ENCODE data around the gene IGFBP3.

The IGFBP3 gene

DNA sequence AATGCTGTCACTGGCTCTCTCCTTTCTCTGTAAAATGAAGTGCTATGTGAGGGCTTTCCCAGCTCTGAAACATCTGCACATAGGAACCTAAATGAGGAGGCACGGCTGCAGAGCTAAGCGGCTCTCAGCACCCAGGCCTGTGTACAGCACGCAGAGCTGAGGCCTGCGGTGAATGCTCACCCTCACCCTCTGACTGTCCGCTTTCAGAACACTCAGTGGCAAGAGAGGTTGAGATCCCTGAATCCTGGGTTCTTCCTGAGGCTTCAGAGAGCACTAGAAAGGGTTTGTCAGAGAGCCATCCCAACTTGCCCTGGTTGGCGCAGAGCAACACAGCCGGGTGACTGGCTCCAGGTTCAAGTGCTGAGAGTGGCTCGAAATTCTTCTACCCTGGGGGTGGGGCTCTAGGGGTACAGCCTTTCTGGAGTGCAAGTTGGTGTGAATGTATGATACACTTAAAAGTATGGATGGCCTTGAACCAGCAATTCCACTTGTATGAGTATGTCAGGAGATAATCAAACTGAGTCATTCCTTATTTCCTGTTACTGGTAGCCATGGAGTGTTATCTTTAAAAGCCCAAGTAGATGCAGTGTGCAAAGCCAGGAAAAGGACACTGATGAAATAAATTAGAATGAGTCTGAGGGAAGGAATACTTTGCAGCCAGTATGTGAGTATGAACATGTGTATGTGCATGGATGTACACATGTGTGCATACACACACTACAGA is 46.5 kb downstream of the IGFBP3 start:
- no peaks in the 10 kb centered on the region for H3K27me3 ChIP-seq
- TF ChIP-seq CTCF (IDR thresholded peaks at IDR 0.05; ENCODE audit: low read depth, low read length) = no peak
- no peaks in the 10 kb centered on the region for H3K4me1 ChIP-seq
- no peaks in the 10 kb centered on the region for H3K36me3 ChIP-seq
- no peaks in the 10 kb centered on the region for H3K9me3 ChIP-seq
- H3K4me3 ChIP-seq (ENCODE audit: low read depth, low read length) = no peak overlapping the region
- DNase-seq = no peak

- DNase-seq = no peak
- no peaks in the 10 kb centered on the region for H3K27me3 ChIP-seq
- no peak for TF ChIP-seq CTCF (IDR thresholded peaks at IDR 0.05; ENCODE audit: low read depth, low read length)
- H3K4me3 ChIP-seq (ENCODE audit: low read depth, low read length) = no peak overlapping the region
- no peaks in the 10 kb centered on the region for H3K9me3 ChIP-seq
- no peaks in the 10 kb centered on the region for H3K36me3 ChIP-seq
- no peaks in the 10 kb centered on the region for H3K4me1 ChIP-seq
These were observed 47.7 kb downstream of the IGFBP3 start for GRCh38 chr7:45873355-45873754.

- DNase-seq = no peak
- no peaks in the 10 kb centered on the region for H3K36me3 ChIP-seq
- no peaks in the 10 kb centered on the region for H3K4me1 ChIP-seq
- H3K9me3 ChIP-seq = no peaks in the 10 kb centered on the region
- no peak within 1 kb of the TSS for H3K4me3 ChIP-seq (ENCODE audit: low read depth, low read length)
- H3K27me3 ChIP-seq = no peaks in the 10 kb centered on the region
- TF ChIP-seq CTCF (IDR thresholded peaks at IDR 0.05; ENCODE audit: low read depth, low read length) = no peak
These were observed 48.1 kb downstream of the IGFBP3 start, which contains the start of gene CCDC201 for GRCh38 chr7:45873035-45873354. CCDC201 (minus strand) TSS chr7:45873082; CDS start chr7:45873007, 75 bp downstream.

GRCh38 chr7:45872116-45873034 is 48.7 kb downstream of the IGFBP3 start:
- Histone ChIP-seq H3K36me3 (no peaks in the 10 kb centered on the region), H3K4me1 (no peaks in the 10 kb centered on the region), H3K9me3 (no peaks in the 10 kb centered on the region), H3K4me3 (ENCODE audit: low read depth, low read length) (no peak overlapping the region), H3K27me3 (no peaks in the 10 kb centered on the region)
- peak; percentile 72 for TF ChIP-seq CTCF (IDR thresholded peaks at IDR 0.05; ENCODE audit: low read depth, low read length)
- peak; percentile 24 for DNase-seq

GRCh38 chr7:45869426-45869825 is 51.6 kb downstream of the IGFBP3 start:
- H3K4me1 ChIP-seq = no peaks in the 10 kb centered on the region
- no peak overlapping the region for H3K4me3 ChIP-seq (ENCODE audit: low read depth, low read length)
- no peak for TF ChIP-seq CTCF (IDR thresholded peaks at IDR 0.05; ENCODE audit: low read depth, low read length)
- H3K27me3 ChIP-seq = no peaks in the 10 kb centered on the region
- H3K9me3 ChIP-seq = no peaks in the 10 kb centered on the region
- no peaks in the 10 kb centered on the region for H3K36me3 ChIP-seq
- no peak for DNase-seq

DNA sequence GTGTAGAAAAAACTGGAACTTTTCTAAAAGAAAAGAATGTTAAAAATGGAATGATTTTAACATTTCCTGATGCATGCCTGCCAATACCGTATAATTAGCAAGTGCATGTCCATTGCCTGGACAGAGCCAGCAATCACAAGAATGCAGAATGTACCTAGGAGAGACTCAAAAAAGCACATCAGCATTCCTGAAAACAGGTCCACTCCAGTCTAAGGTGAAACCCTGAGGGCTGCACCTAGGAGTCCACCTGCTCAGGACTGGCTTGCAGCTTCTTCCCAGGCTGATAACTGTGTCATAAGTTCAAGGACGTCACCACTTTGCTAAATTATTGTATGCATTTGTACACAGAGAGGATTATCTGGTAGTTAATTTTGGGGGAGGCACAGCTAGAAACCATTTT is 53.6 kb downstream of the IGFBP3 start:
- Histone ChIP-seq H3K27me3 (no peaks in the 10 kb centered on the region), H3K9me3 (no peaks in the 10 kb centered on the region), H3K4me3 (ENCODE audit: low read depth, low read length) (no peak overlapping the region), H3K4me1 (no peaks in the 10 kb centered on the region), H3K36me3 (no peaks in the 10 kb centered on the region)
- no peak for DNase-seq
- TF ChIP-seq CTCF (IDR thresholded peaks at IDR 0.05; ENCODE audit: low read depth, low read length) = no peak

Measured in BE2C (cell line).